Activated naive CD8-positive, alpha-beta T cell (primary cell): ENCODE measurements around the gene HOXB6.

Source experiments
- H3K27ac Mint-ChIP-seq: one replicate; pipeline ENCODE4 v1.8.0; 2021; ENCODE audit warnings: mixed read lengths
- H3K27me3 Mint-ChIP-seq: one replicate; pipeline ENCODE4 v1.8.0; 2021; ENCODE audit warnings: mixed read lengths
- H3K36me3 Mint-ChIP-seq: one replicate; pipeline ENCODE4 v1.8.0; 2021; ENCODE audit warnings: mixed read lengths
- H3K4me1 Mint-ChIP-seq: one replicate; pipeline ENCODE4 v1.8.0; 2021; ENCODE audit warnings: low read depth, mixed read lengths
- H3K4me3 Mint-ChIP-seq: one replicate; pipeline ENCODE4 v1.8.0; 2021; ENCODE audit warnings: mild to moderate bottlenecking, mixed read lengths
- H3K9me3 Mint-ChIP-seq: one replicate; pipeline ENCODE4 v1.8.0; 2021; ENCODE audit warnings: low read depth, mixed read lengths

Gene HOXB6

DNA sequence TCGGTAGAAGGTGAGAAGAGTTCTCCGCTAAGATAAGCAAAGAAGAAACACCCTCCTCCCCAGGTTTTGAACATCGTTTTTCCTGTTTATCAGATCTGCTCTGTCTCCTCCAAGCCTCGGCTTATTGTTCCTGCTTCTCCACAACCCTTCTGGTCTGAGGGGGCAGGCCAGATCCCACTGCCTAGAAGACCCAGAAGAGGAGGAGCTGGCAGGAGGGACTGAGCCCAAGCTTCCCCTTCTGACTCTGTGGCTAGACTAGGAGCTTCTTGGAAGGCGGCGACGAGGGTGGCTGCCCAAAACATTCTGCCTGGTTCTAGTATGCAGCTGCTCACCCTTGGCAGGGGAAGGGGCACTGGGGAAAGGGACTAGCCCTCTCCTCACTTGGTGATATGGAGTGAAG lies 6.0 kb downstream of the HOXB6 start:
- Mint-ChIP-seq H3K27ac (no peak overlapping the region), H3K36me3 (no peaks in the 10 kb centered on the region), H3K9me3 (no peaks in the 10 kb centered on the region), H3K4me3 (peak overlapping the region; percentile 88), H3K4me1 (peaks cover 30% of the 10 kb centered on the region), H3K27me3 (peaks cover 58% of the 10 kb centered on the region)

DNA sequence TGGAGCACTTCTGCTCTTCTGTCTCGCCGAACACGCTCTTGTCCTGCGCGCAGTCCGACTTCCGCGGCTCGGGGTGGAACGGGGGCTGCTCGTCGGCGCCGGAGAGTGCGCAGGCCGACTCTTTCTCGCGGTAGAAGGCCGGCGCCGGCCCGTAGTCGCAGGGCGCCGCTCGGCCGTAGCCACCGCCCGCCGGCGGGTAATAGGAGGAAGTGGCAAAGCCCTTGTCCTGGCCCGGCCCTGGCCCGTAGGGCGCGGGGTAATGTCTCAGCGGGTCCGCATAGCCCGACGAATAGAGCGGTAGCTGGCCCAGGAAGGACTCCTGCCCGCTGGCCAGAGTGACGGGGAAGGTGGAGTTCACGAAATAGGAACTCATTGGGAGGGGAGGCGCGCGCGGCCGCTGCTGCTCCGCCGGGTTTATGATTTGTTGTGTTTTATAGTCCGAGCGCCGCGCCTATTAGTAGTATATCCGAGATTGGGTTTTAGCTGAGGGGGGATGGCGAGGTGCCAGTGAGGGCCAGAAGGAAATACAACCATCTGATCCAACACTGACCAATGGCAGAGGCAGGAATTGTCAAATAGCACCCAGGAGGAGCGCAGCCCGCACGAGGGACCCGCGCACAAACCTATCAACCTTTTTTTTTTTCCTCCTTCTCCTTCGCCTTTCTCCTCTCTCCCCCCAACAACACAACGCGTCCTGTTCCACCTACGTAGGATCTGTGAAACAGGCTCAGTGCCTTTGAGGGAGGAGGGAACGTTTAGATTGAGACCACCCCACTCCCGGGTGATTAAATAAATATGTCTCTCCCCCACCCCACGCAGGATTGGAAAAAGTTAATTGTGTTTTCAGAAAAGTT lies 6.8 kb downstream of the HOXB6 start:
- Mint-ChIP-seq H3K27me3 (peaks cover 51% of the 10 kb centered on the region), H3K36me3 (no peaks in the 10 kb centered on the region), H3K27ac (no peak overlapping the region), H3K9me3 (no peaks in the 10 kb centered on the region), H3K4me3 (peak overlapping the region; percentile 88), H3K4me1 (peaks cover 37% of the 10 kb centered on the region)

DNA sequence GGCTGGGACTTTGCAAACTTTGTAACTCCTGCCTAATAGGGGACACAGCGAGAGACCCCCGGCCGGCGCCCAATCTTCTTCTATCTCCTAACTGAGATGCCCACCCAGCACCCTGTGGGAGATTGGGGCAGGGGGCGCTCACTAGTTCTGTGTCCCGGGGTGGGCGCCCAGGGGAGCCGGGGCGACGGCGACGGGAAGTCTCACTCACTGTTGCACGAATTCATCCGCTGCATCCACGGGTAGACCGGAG lies 7.3 kb downstream of the HOXB6 start:
- Mint-ChIP-seq H3K4me1 (peaks cover 42% of the 10 kb centered on the region), H3K27ac (no peak overlapping the region), H3K4me3 (peak overlapping the region; percentile 88), H3K36me3 (no peaks in the 10 kb centered on the region), H3K9me3 (no peaks in the 10 kb centered on the region), H3K27me3 (peaks cover 52% of the 10 kb centered on the region)

DNA sequence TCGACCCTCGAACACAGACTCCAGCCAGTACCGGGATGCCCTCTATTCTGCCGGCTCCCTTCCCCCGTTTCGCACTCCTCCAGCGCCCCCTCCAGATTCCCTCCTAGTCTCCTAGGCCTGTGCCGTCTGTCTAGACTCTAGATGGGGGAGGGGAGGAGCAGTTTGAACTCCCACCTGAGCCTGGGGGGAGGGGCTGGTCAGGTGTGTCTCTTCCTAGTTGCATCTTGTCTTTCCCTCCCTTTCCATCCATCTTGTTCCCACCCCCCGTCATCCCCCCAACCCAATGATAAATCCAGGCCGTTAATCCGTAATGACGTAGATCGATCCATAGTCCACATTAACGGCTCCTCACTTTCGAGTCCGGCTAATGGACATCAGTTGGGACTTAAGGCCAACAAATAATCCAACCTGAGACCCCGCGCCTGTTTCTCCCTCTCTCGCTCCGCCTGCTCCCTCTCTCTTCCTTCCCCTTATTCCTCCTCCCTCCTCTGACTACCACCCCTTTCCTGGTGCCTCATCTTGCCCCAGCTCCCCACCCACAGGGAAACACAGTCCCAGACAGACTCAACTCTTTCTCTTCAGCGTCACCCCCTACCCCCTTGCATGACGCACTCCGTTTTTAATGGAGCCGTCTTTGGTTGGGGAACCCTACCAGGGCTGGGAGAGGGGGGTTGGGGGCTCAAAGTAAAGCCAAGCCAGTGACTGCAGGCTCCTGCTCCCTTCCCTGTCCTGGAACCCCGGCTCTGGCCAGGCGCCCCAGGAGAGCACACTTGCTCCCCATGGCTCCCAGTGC lies 7.9 kb downstream of the HOXB6 start:
- Mint-ChIP-seq H3K27ac (no peak overlapping the region), H3K36me3 (no peaks in the 10 kb centered on the region), H3K27me3 (peaks cover 51% of the 10 kb centered on the region), H3K4me1 (peaks cover 43% of the 10 kb centered on the region), H3K4me3 (peak overlapping the region; percentile 88), H3K9me3 (no peaks in the 10 kb centered on the region)

DNA sequence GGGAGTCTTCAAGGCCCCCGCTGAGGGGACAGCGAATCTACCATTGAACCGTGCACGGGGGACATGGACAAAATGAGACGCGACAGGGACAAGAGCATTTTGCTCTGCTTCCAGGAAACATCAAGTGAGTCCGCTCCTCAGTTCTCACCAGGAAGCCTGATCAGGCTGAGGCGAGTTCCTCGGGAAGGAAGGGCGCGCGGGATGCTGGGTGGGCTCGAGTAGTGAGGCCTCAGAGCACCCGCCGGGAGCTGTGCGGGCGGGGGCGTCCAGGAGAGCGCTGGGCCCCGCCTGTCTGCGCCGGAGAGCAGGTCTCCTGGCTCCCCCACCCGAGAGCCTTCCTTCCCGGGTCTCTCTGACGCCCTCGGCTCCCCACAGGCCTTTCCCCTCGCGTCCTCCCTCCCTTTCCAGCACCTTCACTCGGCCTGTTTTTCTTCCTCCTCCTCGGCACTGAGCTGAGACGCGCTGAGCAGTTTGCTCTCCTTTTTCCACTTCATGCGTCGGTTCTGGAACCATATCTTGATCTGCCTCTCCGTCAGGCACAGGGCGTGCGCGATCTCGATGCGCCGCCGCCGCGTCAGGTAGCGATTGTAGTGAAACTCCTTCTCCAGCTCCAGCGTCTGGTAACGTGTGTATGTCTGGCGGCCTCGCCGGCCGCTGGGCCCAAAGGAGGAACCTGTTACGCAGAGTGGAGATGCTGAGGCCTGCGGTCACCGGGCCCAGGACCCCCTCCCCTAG lies 8.6 kb downstream of the HOXB6 start:
- H3K9me3 Mint-ChIP-seq: no peaks in the 10 kb centered on the region
- no peak overlapping the region for H3K27ac Mint-ChIP-seq
- peaks cover 57% of the 10 kb centered on the region for H3K27me3 Mint-ChIP-seq
- H3K4me1 Mint-ChIP-seq: peaks cover 43% of the 10 kb centered on the region
- peak overlapping the region; percentile 88 for H3K4me3 Mint-ChIP-seq
- H3K36me3 Mint-ChIP-seq: no peaks in the 10 kb centered on the region

DNA sequence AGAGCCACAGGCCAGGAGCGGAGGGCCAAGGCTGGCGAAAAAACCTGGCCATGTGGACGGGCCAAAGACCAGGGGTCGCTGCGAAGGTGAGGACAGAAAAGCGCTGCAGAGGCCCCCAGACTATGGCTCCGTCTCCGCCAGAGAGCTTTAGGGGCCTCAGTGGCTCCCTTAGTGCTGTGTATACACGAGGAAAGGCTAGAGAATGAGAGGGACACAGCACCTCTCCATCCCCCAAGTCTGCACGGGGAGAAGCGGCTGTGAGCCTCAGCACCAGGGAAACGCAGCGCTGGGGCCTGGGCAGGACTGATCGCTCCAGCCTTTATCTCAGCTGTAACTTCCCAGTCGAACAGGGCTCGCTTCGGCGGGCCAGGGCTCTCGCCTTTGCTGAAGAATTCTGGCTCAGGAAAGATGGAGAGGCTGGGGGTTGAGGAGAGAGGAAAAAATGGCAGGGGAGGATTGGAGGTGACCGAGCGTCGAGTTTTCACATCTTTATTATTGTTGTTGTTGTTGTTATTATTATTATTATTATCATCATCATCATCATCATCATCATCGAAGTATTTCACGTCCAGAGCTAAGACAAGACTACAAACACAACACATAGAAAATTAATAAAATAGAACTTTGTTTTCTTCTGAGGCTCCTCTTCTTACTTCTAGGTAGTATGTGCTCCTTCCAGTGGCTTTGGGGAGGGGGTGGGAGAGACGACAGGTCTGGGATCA lies 9.3 kb downstream of the HOXB6 start:
- Mint-ChIP-seq H3K27ac (no peak overlapping the region), H3K36me3 (no peaks in the 10 kb centered on the region), H3K4me3 (peak overlapping the region; percentile 40), H3K27me3 (peaks cover 58% of the 10 kb centered on the region), H3K4me1 (peaks cover 43% of the 10 kb centered on the region), H3K9me3 (no peaks in the 10 kb centered on the region)

DNA sequence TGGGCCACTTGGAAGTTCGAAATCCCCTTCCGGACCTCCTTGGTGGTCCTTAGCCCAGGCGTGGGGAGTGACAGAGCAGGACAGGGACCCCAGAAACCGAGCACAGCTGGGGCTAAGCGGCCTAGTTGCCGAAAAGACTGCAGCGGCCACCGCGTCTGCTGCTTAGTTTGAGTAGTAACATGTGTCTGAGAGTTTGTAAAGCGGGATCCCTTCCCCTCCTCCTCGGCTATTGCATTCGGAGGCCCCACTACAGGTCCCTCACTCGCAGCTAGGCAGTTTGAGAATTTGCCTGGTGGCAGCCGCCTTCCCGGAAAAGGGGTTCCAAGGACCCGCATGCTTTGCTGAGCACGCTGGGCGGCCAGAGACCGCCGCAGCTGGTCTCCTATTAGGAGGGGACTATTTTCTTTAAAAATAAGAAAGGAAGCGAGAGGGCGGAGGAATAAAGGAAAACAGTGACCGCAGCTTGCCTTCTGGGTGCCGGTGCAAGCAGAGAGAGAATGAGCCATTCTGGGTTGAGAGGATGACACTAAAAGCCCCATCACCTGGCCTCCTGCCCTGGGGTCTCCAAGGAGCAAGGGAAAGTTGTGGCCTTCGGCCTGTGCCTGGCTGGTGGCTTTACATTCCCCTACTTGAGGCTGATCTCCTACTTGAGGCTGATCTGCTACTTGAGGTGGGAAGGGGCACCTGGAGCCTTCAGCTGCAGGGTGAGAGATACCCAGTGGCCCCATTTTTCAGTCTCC lies 10.1 kb downstream of the HOXB6 start:
- H3K27ac Mint-ChIP-seq: no peak overlapping the region
- H3K27me3 Mint-ChIP-seq: peaks cover 54% of the 10 kb centered on the region
- H3K4me3 Mint-ChIP-seq: peak overlapping the region; percentile 3
- H3K4me1 Mint-ChIP-seq: peaks cover 44% of the 10 kb centered on the region
- no peaks in the 10 kb centered on the region for H3K36me3 Mint-ChIP-seq
- H3K9me3 Mint-ChIP-seq: no peaks in the 10 kb centered on the region

DNA sequence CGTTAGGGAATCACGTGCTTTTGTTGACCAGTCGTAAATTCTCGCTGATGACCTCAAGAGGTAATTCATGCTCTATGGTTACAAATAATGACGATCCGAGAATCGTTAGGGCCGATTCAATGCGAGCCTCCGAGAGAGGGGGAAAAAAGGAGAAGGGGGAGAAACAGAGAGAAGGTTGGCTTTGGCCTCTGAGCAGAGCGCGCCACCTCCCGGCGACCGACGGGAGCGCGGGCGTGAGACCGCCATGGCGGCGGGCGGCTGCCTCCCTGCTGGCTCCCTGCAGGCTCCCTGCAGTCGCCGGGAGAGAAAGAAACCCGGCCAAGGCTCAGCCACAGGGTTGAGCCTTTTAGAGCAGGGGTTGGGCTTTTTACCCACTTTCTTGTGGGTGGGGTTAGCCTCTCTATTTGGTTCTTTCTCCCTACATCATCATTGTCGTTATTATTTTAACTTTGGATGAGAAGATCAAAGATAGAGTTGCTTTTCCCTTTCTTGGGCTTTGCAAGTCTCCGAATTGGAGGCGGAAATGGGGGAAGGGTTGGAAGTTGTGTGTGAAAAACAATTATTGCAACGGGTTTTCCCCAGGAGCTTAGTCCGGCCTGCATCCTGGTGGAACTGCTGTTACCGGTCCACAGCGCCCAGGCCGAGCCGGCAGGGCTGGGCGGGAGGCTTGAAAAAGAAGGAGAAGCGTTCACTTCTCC lies 10.8 kb downstream of the HOXB6 start:
- peak overlapping the region; percentile 85 for H3K4me3 Mint-ChIP-seq
- H3K4me1 Mint-ChIP-seq: peaks cover 45% of the 10 kb centered on the region
- peaks cover 52% of the 10 kb centered on the region for H3K27me3 Mint-ChIP-seq
- H3K9me3 Mint-ChIP-seq: no peaks in the 10 kb centered on the region
- H3K36me3 Mint-ChIP-seq: no peaks in the 10 kb centered on the region
- no peak overlapping the region for H3K27ac Mint-ChIP-seq

DNA sequence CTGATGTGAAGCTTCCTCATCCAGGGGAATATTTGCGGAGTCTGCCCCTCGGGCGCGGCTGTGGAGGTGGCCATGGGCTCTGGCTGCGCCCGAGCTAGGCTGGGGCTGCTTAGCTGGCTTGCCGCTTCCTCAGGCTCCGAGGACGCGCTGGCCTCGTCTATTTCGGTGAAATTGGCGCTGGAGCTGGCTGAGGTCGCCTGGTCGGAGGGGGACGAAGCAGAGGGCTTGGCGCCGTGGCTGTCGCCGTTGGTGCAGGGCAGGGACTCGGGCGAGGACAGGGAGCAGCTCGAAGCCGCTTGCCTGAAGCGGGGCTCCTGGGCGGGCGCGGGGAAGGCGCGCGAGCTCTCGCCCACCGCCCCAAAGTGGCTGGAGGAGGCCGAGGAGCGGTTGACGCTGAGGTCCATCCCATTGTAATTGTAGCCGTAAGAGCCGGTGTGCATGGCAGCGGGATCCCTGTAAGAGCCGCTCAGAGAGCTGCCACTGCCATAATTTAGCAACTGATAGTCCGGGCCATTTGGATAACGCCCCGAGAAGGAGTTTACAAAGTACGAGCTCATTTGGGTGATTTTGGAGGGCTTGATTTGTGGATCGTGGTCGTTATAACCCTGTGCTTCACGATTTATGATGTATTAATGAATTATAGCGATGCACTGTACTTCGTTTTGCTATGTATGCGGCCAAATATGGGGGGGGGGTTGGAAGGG lies 11.5 kb downstream of the HOXB6 start, which contains the start of gene HOXB5:
TSS of gene HOXB5 (minus strand) at position 654 of the 704 bp plus-strand sequence. CDS start at position 557, 97 bp downstream.
- H3K36me3 Mint-ChIP-seq: no peaks in the 10 kb centered on the region
- peaks cover 39% of the 10 kb centered on the region for H3K4me1 Mint-ChIP-seq
- no peaks in the 10 kb centered on the region for H3K9me3 Mint-ChIP-seq
- no peak within 1 kb of the TSS for H3K27ac Mint-ChIP-seq
- peaks cover 52% of the 10 kb centered on the region for H3K27me3 Mint-ChIP-seq
- peak within 1 kb of the TSS; percentile 85 for H3K4me3 Mint-ChIP-seq

DNA sequence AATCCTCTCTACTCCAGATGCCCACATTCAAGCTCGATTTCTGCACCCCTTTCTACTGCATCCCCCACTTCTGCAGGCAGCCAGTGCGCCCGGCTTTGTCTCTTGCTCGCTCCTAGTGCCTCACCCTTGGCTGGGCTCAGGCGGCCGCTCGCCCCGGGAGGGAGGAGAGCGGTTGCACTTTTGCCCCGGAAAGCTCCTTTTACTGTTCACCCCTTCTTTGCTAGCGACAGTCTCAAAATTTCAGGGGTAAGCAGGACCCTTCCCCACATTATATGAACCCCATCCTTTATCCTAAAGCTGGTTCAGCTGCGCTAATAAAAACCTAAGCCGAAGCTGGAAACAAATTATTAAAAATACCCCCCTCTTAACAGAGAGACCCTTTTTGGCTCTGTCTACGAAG lies 12.2 kb downstream of the HOXB6 start:
- no peaks in the 10 kb centered on the region for H3K36me3 Mint-ChIP-seq
- H3K4me1 Mint-ChIP-seq: peaks cover 33% of the 10 kb centered on the region
- peaks cover 51% of the 10 kb centered on the region for H3K27me3 Mint-ChIP-seq
- peak overlapping the region; percentile 85 for H3K4me3 Mint-ChIP-seq
- no peaks in the 10 kb centered on the region for H3K9me3 Mint-ChIP-seq
- H3K27ac Mint-ChIP-seq: no peak overlapping the region

DNA sequence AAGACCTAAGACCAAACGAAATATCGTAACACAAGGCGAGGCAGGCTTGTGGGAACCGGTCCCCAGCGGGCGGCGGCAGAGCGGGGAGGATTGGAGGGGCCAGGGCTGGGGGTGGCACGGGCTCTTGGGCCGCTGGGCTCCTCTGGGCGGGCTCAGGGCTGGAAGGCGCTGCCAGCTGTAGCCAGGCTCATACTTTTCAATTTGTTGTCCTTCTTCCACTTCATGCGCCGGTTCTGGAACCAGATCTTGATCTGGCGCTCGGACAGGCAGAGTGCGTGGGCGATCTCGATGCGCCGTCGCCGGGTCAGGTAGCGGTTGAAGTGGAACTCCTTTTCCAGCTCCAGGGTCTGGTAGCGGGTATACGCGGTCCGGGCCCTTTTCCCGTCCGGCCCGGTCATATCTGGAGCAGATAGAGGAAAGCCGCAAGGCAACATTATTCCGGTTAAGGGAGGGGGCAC lies 12.7 kb downstream of the HOXB6 start:
- Mint-ChIP-seq H3K9me3 (no peaks in the 10 kb centered on the region), H3K27me3 (peaks cover 52% of the 10 kb centered on the region), H3K27ac (no peak overlapping the region), H3K4me1 (peaks cover 31% of the 10 kb centered on the region), H3K4me3 (no peak overlapping the region), H3K36me3 (no peaks in the 10 kb centered on the region)

DNA sequence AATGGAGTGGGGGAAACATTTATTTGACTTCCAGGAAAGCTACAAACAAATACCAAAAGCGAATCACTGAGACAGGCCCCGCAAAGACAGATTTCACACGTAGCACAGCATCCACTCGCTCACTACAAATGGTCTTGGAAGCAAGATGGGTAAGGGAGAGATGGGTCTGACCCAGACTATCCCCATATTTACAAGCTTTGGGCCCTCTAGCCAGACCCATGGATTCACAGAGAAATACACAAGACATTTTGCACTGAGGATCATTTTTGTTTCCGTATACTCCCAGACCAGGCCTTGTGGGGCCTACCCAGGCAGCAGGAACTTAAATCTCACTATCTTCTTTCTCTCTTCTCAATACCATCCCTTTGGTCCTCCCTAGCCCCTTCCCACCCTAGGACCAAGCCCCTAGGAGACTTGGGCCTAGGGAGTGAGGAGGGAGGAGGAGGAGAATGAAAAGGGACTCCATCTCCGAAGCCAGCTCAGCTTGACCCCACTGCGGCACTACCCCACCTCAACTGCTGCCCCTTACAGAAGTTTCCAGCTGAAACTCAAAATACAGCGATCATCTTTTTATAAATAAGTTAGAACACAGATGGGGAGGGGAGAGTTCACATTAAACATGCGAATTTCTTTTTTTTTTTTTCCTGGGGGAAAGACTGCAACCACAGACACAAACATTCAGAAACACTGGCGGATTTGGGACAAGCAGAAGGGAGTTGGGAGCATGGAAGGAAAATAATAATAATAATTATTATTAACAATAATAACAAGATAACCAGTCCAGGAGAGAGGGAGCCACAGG lies 13.3 kb downstream of the HOXB6 start:
- peaks cover 51% of the 10 kb centered on the region for H3K27me3 Mint-ChIP-seq

More for the DNA sequence above, 13.3 kb downstream of the HOXB6 start:
- Mint-ChIP-seq H3K27ac (peak overlapping the region; percentile 23), H3K4me3 (no peak overlapping the region), H3K4me1 (peaks cover 27% of the 10 kb centered on the region), H3K36me3 (no peaks in the 10 kb centered on the region), H3K9me3 (no peaks in the 10 kb centered on the region)
